ENCODE measurements around the gene FAM241A.

DNA sequence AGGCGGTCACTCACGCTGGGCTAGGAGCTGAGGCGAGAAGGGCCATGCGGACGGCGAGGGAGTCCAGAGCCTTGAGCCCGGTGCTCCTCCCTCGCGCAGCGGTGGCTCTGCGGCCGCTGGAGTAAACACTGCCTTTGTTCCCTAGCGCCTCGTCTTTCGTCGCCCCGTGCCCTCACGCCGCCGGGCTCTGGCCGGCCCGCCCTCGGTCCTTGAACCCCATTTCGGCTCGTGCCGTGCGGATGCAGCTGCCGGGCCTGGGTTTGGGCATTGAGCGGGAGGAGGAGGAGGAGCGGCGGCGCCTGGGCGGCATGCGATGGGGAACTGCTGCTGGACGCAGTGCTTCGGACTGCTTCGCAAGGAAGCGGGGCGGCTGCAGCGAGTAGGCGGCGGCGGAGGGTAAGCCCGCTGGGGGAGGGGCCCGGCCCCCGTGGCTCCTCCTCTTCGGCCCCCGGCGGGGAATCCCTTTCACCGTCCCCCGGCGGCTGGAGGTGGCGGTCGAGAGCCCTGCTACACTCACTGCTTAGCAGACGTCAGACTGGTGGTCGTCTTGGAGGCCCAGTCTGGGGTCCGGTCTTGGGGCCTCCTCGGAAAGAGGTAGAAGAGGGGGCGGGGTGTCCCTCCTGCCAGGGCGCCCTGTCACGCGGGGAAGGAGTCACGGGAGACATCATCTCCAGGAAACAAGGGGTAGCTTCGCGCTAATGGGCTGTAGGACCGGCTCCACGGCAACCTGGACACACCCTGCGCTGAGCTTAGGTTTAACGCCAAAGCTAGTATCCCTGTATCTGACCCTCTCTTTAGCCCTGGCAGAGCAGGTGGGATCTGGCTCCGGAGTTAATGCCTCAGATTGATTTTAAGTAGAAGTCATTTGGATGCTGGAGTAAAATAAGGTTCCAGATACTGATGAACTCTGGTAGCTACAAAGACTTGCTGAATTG lies 86.8 kb downstream of the FAM241A start, which contains the start of gene AP1AR:
- TF ChIP-seq, protein P1, sequence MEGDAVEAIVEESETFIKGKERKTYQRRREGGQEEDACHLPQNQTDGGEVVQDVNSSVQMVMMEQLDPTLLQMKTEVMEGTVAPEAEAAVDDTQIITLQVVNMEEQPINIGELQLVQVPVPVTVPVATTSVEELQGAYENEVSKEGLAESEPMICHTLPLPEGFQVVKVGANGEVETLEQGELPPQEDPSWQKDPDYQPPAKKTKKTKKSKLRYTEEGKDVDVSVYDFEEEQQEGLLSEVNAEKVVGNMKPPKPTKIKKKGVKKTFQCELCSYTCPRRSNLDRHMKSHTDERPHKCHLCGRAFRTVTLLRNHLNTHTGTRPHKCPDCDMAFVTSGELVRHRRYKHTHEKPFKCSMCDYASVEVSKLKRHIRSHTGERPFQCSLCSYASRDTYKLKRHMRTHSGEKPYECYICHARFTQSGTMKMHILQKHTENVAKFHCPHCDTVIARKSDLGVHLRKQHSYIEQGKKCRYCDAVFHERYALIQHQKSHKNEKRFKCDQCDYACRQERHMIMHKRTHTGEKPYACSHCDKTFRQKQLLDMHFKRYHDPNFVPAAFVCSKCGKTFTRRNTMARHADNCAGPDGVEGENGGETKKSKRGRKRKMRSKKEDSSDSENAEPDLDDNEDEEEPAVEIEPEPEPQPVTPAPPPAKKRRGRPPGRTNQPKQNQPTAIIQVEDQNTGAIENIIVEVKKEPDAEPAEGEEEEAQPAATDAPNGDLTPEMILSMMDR (IDR thresholded peaks at IDR 0.05), result peak; percentile 39
- TF ChIP-seq, protein P2, sequence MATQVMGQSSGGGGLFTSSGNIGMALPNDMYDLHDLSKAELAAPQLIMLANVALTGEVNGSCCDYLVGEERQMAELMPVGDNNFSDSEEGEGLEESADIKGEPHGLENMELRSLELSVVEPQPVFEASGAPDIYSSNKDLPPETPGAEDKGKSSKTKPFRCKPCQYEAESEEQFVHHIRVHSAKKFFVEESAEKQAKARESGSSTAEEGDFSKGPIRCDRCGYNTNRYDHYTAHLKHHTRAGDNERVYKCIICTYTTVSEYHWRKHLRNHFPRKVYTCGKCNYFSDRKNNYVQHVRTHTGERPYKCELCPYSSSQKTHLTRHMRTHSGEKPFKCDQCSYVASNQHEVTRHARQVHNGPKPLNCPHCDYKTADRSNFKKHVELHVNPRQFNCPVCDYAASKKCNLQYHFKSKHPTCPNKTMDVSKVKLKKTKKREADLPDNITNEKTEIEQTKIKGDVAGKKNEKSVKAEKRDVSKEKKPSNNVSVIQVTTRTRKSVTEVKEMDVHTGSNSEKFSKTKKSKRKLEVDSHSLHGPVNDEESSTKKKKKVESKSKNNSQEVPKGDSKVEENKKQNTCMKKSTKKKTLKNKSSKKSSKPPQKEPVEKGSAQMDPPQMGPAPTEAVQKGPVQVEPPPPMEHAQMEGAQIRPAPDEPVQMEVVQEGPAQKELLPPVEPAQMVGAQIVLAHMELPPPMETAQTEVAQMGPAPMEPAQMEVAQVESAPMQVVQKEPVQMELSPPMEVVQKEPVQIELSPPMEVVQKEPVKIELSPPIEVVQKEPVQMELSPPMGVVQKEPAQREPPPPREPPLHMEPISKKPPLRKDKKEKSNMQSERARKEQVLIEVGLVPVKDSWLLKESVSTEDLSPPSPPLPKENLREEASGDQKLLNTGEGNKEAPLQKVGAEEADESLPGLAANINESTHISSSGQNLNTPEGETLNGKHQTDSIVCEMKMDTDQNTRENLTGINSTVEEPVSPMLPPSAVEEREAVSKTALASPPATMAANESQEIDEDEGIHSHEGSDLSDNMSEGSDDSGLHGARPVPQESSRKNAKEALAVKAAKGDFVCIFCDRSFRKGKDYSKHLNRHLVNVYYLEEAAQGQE (IDR thresholded peaks at IDR 0.05; ENCODE audit: insufficient read depth in 1 of 2, low read depth in 2 of 2, low read length in 1 of 2), result no peak

Data from Panc1 (cell line).